A172 (cell line): ENCODE data around the gene CDH13. TPM values are rescaled to one million over a fixed set of nuclear protein-coding genes. Genes with fewer than 3 reads are reported as not detected.

Experiments
- DNase-seq: peaks from one replicate; pipeline ENCODE4 v3.0.0-alpha.2; 2015; ENCODE audit warnings: low spot score
- total RNA-seq: library from RNA; depleted of rRNA; stranded (reverse); fragments of >200 nt; shearing (Covaris generic); gene quantifications from 2 replicates; pipeline ENCODE4 v1.2.3, GENCODE V29; 2014

Gene CDH13
- total RNA-seq, 1 experiment from 2014 or later: 158 TPM

GRCh38 chr16:83345846-83346640, 719.3 kb downstream of the CDH13 start:
- no peak for DNase-seq

- no peak for DNase-seq
Measured at GRCh38 chr16:83348991-83349390, 722.2 kb downstream of the CDH13 start.

GRCh38 chr16:83350481-83350880, 723.7 kb downstream of the CDH13 start:
- DNase-seq: no peak

- DNase-seq: peak; percentile 25
Measured at GRCh38 chr16:83351846-83352245, 725.1 kb downstream of the CDH13 start.

DNA sequence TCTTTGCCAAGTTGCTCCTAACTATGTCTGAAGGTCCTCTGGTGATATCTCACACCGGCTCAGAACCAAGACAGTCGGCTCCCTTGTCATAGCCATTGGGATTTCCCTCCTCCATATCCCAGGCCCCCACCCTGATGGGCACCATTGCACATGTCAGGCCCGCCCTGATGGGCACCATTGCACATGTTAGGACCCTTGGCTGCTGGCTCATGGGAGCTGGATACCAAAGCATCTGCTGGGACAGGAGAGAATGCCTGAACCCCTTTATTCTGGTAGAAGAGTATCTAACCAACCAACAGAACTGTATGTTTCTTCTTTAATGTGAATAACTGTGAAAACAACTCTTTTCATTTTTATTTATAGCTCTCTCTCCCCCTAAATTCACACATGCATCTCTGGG, 726.5 kb downstream of the CDH13 start:
- no peak for DNase-seq

GRCh38 chr16:83354015-83354414, 727.2 kb downstream of the CDH13 start:
- DNase-seq: no peak

DNA sequence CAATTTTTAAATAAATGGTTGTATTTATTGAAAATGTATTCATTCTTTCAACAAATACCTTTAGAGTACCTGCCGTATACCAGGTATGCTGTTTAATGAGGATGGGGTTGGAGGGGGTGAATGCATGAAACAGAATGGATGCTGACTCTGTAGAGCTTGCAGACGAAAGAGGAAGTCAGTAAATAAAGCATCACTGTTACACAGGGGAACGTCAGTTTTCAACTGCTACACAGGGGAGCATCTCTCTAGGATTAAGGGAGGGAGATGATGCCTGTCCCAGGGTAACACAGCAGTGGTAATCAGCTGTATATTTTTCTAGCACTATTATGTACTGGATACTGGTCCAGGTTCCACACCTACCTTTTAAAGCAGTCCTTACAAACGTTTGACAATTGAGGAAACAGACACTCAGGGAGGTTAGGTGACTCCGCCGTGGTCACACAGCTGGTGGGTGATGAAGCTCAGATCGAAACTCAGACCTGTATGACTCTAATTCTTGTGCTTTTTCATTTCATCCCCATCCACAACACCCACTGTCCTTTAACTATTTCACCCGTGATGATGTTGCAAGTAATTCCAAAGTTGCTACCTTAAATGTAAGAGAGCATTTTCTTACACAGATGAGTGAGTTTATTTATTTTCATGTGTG, 728.9 kb downstream of the CDH13 start:
- no peak for DNase-seq

DNA sequence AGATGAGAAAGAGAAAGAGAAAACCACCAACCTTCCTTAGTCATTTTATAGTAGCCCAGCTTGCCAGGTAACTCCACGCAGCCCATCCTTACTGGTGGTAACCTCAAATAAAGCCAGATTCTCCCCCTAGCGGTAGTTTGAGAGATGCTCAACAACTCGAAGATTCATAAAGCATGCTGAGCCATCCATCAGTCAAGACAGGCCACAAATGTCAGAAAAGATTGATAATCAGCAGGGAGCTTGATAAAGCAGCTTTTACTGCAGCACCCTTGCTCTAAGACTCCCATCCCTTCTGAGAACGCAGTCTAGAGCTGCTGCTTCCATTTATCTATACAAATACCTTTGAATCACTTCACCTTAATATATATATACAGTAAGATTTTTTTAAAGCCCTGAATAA, 729.5 kb downstream of the CDH13 start:
- DNase-seq: peak; percentile 80

DNA sequence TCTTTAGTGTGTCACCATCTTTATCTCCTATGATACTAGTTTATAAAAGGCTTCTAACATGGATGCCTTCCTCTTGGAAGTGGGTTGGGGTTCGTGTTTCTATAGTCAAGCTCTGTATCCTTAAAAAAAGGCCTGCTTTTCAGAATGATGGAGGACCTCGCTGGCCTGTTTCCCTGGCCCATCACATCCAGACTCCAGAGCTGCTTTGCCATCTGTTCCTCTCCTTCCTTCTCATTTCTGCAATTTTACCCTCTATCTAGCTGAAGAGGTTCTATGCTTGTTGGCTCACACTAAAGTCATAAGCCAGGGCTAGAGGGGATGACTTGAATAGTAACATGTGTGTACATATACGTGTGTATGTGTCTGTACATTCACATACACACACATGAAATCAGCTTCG, 730.2 kb downstream of the CDH13 start:
- DNase-seq: no peak

DNA sequence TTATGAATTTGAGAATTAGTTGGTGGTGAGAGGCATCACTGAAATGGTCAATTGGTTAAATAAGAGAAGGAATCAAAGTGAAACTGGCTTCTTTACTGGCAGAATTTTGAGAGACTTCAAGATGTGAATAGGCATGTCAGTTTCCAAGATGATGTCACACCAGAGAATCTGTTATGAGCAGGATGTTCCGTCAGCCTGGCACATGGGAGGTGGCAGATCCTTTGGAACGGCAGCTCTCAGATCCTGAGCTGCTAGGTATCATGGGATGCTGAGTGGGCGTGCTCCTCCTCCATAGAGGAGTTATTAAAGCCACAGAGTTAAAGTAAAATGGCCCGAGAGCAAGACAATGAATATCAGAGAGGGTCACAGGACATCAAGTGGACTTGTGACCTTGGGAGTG, 736.8 kb downstream of the CDH13 start:
- DNase-seq: no peak

DNA sequence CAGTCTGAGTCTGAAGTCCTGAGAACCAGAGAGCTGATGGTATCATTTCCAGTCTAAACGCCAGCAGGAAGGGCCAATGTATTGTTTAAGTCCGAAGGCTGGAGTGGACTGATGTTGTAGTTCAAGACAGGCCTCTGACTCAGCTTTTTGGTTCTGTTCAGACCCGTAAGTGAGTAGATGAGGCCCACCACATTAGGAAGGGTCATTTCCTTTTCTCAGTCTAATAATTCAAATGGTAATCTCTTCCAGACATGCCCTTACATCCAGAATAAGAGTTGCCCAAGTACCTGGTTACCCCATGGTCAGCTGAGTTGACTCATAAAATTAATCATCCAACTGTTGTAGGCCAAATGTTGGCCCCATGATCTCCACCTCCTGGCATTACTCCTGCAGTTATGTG, 738.4 kb downstream of the CDH13 start:
- peak; percentile 78 for DNase-seq

DNA sequence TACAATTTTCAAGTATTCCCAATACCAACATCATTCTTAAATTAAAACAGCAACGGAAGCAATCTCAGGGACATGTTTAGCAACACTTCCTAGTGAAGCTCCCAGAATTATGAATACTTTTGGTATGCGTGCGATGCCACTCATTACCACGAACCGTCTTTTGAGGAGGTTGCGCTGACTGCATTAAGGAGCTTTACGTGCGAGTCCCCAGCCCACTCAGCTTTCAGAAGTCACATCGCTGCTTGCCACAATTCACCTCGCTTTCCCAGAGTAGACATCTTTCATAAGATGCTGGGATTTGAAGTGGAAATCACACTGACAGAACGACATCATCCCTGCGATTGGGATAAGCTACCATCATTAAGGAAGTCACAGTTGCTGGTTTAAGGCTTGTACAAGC, 739.5 kb downstream of the CDH13 start:
- no peak for DNase-seq

GRCh38 chr16:83374979-83375378, 748.2 kb downstream of the CDH13 start:
- DNase-seq: no peak

DNA sequence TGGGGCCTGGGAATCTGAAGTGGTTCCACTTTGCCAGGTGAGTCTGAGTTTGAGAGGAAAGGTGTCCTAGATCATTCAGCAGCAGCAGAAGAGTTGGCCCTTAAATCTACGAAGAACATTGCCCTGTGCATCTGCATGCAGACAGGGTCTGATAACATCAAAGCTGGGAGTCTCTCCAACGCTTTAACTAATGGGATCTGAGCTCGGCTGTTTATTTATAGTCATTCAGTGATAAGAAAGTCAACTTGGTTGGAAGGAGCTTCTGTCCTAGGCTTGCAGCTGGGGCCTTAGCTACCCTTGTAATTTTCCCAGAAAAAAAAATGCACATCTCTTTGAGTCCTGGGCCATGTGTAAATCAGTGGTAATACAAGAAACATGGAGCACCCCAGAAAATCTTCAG, 763.0 kb downstream of the CDH13 start:
- no peak for DNase-seq

DNA sequence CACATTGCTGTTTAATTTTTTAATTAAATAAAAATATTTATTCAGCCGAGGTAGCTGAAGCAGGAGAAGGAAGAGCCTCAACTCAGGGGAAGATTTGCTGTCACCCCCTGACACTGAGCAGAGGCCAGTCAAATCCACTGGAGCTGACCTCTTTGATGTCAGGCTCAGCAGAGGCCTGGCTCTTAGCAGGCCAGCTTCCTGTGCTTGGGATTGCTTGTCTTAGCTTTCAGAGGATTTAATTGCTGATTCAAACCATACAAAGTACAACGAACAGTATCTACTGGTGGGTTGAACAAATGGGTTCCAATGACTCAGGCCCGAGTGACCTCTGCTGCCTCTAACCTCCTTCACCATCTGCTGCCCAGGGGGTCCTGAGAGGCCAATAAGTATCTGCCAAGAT, 764.0 kb downstream of the CDH13 start:
- DNase-seq: no peak

DNA sequence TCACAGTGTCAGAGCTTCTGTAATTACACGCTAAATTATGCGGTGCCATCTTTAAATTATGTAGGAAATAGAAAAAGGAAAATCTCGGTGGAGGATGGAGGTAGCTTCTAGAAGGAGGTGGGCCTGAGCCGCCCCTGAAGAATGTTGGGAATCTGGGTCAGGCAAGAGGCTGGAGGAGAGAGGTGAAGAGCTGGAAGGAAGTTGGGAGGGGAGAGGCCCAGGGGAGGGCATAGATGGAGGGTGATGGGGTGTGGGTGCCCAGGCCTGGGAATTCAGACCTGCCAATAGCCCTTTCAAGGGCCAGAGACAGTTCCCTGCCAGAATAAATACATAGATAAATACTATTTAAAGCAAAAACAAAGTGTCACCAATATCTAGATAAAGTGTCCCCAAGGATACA, 766.0 kb downstream of the CDH13 start:
- no peak for DNase-seq

- DNase-seq: no peak
Measured at GRCh38 chr16:83393196-83393981, 766.6 kb downstream of the CDH13 start.

DNA sequence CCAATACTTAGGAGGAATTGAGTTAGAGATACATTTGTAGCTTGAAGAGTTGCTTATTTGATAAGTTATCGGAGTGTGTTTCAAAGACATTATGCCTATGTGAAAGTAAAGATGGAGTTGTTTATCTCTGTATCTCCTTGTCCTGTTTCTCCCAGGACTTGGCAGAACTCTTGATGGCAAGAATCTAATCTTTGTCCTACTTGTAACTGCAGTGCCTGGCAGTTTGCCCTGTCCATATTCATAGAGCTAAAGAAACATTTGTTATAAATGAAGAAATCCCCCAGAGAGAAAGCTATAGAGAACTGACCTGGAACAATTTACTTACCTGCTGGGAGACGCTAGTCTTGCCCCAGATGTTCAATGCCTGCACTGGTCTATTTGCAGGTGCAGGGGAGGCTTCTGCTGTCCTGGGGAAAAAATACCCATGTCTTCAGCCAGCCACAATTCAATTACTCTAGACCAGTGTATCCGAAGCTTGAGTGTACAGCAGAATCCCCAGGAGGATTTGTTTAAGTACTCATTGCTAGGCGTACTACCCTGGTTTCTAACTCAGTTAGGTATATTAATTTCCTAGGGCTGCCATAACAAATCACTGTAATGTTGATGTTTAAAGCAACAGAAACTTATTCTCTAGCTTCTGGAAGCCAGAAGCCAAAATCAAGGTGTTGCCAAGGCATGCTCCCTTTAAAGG, 771.0 kb downstream of the CDH13 start:
- no peak for DNase-seq

DNA sequence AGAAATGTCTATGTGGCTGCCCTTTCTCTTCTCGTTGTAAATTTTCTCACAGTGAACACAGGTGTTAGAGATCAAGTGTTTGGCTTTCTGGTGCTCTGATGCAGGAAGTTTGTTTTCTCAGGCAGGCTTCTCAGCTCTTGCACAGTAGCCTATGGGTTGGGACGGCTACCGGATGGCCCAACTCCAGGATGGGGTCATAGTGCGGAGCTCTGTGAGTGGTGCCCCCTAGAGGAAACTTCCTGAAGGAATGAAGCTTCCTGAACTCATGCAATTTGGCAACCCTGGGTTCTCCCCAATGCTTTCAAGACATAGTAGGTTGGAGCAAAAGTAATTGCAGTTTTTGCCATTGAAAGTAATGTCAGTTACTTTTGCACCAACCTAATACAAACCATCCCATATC, 773.5 kb downstream of the CDH13 start:
- no peak for DNase-seq

GRCh38 chr16:83402160-83402814, 775.5 kb downstream of the CDH13 start:
- DNase-seq: no peak

DNA sequence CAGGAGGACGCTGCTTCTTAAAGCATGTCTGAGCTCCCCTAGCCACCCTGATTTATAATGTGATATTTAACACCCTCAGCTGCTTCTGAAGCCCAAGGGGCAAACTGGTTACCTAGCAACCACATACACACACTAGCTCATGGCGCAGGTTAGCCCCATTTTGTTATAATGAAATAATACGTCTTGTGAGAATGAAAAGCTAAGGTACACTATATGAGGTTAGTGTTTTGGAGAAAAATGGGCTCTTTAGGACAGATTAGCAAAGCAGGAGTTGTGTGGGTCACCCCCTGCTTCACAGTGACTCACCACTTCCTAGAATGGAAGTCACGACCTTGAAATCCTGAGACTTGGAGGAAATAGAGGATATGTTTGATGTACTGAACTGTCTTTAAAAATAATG, 776.2 kb downstream of the CDH13 start:
- peak; percentile 77 for DNase-seq

- DNase-seq: peak; percentile 75
Measured at GRCh38 chr16:83403761-83404160, 777.0 kb downstream of the CDH13 start.
